ENCODE data around the gene HSPA1A.

- no peak for TF ChIP-seq SOX15 (CRISPR knock-in tag; IDR thresholded peaks at IDR 0.05)
- TF ChIP-seq ZNF232 (CRISPR knock-in tag; IDR thresholded peaks at IDR 0.05) = no peak
- TF ChIP-seq ATF1 (CRISPR knock-in tag; IDR thresholded peaks at IDR 0.05) = no peak
- TF ChIP-seq, protein P1, sequence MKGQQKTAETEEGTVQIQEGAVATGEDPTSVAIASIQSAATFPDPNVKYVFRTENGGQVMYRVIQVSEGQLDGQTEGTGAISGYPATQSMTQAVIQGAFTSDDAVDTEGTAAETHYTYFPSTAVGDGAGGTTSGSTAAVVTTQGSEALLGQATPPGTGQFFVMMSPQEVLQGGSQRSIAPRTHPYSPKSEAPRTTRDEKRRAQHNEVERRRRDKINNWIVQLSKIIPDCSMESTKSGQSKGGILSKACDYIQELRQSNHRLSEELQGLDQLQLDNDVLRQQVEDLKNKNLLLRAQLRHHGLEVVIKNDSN (CRISPR knock-in tag; IDR thresholded peaks at IDR 0.05) = no peak
Observed at GRCh38 chr6:31769684-31770371, 45.5 kb upstream of the HSPA1A start.

All from WTC11 (cell line).